ENCODE measurements around the gene UTP25. TPM values are rescaled to one million over a fixed set of nuclear protein-coding genes. Genes with fewer than 3 reads are reported as not detected.

The UTP25 gene
- total RNA-seq, 4 donors from 2014 or later: 5.3 to 9.5 (median 8.6) TPM

- no peak for TF ChIP-seq CTCF (IDR thresholded peaks at IDR 0.05; ENCODE audit: low read depth)
These were observed 63.0 kb downstream of the UTP25 start for GRCh38 chr1:209890641-209891330.

GRCh38 chr1:209893751-209894150 is 66.0 kb downstream of the UTP25 start:
- no peak for TF ChIP-seq CTCF (IDR thresholded peaks at IDR 0.05; ENCODE audit: low read depth)

GRCh38 chr1:209895709-209896108 is 67.9 kb downstream of the UTP25 start:
- TF ChIP-seq CTCF (IDR thresholded peaks at IDR 0.05; ENCODE audit: low read depth): no peak

GRCh38 chr1:209896346-209896745 is 68.6 kb downstream of the UTP25 start:
- TF ChIP-seq CTCF (IDR thresholded peaks at IDR 0.05; ENCODE audit: low read depth): no peak

- no peak for TF ChIP-seq CTCF (IDR thresholded peaks at IDR 0.05; ENCODE audit: low read depth)
These were observed 72.2 kb downstream of the UTP25 start for GRCh38 chr1:209899948-209900347.

DNA sequence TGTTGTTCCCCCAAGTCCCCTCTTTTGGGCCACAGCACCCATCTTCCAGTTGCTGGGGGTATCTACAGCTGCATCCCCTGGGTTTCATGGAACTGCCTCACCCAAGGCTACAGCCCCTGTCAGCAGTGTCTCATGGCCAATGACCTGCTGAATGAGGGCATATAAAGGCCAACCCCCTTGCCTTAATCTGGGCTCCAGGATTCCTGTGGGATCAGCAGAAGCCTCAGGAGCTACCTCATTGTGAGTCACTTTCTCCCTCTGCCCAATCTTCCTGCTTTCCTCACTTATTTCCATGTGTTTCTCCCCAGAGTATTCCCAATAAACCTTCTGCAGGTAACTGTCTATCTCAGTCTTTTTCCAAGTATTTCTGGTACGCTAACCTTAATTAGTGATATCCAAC is 73.0 kb downstream of the UTP25 start:
- TF ChIP-seq CTCF (IDR thresholded peaks at IDR 0.05; ENCODE audit: low read depth): no peak

- no peak for TF ChIP-seq CTCF (IDR thresholded peaks at IDR 0.05; ENCODE audit: low read depth)
These were observed 73.4 kb downstream of the UTP25 start for GRCh38 chr1:209901211-209901610.

Other genes with a start within 250 kb of the UTP25 start
- under 1 TPM in 1 of 4 donors, not detected in 3; 0.51 TPM for gene CAMK1G, start 244.3 kb upstream of the UTP25 start, total RNA-seq
- gene LAMB3, start 175.5 kb upstream of the UTP25 start, total RNA-seq: 10 to 100 TPM in 3 of 4 donors, 1 to 10 TPM in 1; 5.5 to 32.4 (median 21.3) TPM
- gene G0S2, start 152.6 kb upstream of the UTP25 start, total RNA-seq: 1,000 to 10,000 TPM in 3 of 4 donors, 100 to 1,000 TPM in 1; 926 to 3,115 (median 1,789) TPM
- gene HSD11B1, start 123.1 kb upstream of the UTP25 start, total RNA-seq: 100 to 1,000 TPM in 1 of 4 donors, 10 to 100 TPM in 2, 1 to 10 TPM in 1; 2.1 to 165 (median 45.8) TPM
- 10 to 100 TPM in 1 of 4 donors, 1 to 10 TPM in 2, under 1 TPM in 1; 0.94 to 10.7 (median 3.1) TPM for gene TRAF3IP3, start 71.9 kb upstream of the UTP25 start, total RNA-seq
- 1 to 10 TPM; 1.1 to 2.0 (median 1.4) TPM for gene C1orf74, start 43.4 kb upstream of the UTP25 start, total RNA-seq
- 1 to 10 TPM in 3 of 4 donors, under 1 TPM in 1; 0.38 to 2.0 (median 1.6) TPM for gene IRF6, start 21.8 kb upstream of the UTP25 start, total RNA-seq
- gene SYT14, start 110.2 kb downstream of the UTP25 start, total RNA-seq: not detected